HL-60 (cell line): ENCODE measurements around the gene ARHGAP25.

Source experiments
- CTCF ChIP-seq: IDR thresholded peaks from one replicate; pipeline ENCODE4 v1.5.1; 2011; ENCODE audit warnings: low read length, control low read depth, inconsistent platforms; ENCODE audit not compliant: insufficient read depth
- GABPA ChIP-seq: IDR thresholded peaks from 2 replicates; pipeline ENCODE4 v1.6.1; 2012; ENCODE audit warnings: low read depth
- POLR2AphosphoS5 ChIP-seq: IDR thresholded peaks from 2 replicates; pipeline ENCODE4 v1.6.1; 2012; ENCODE audit warnings: low read depth
- REST ChIP-seq: IDR thresholded peaks from 2 replicates; pipeline ENCODE4 v1.6.1; 2012; ENCODE audit warnings: low read depth; ENCODE audit not compliant: insufficient replicate concordance
- SPI1 ChIP-seq: IDR thresholded peaks from 2 replicates; pipeline ENCODE4 v1.6.1; 2012; ENCODE audit warnings: low read depth, mild to moderate bottlenecking, borderline replicate concordance

- TF ChIP-seq SPI1 (no peak), CTCF (no peak), REST (no peak), POLR2AphosphoS5 (no peak), GABPA (no peak)
These were observed 47.6 kb upstream of the ARHGAP25 start for GRCh38 chr2:68687018-68687417.
